ENCODE measurements around the gene PTPRR. TPM values are rescaled to one million over a fixed set of nuclear protein-coding genes. Genes with fewer than 3 reads are reported as not detected.
A peak's percentile ranks its signal among the peaks of the same experiment; 100 is the strongest.

PTPRR gene
- total and polyA plus RNA-seq, 10 of the 15 experiments (the other 5 are each of a cell fraction or from before 2014, with no cell fraction given) = 0.14 to 3.1 (median 0.42) TPM

- Histone ChIP-seq H3K79me2 (ENCODE audit: control insufficient read depth, insufficient read depth, low read length) (no peaks in the 10 kb centered on the region), H3K9ac (ENCODE audit: control insufficient read depth, insufficient read depth, low read length) (no peak overlapping the region), H4K20me1 (ENCODE audit: control insufficient read depth, insufficient read depth) (no peaks in the 10 kb centered on the region), H3K36me3 (ENCODE audit: control insufficient read depth in 2 of 2, insufficient read depth in 2 of 2, low read length in 1 of 2) (no peaks in the 10 kb centered on the region), H3K9me3 (replicated peaks; ENCODE audit: control insufficient read depth, insufficient read depth, low read length) (no peaks in the 10 kb centered on the region), H3K4me2 (ENCODE audit: control insufficient read depth, insufficient read depth) (no peak overlapping the region), H3K27me3 (replicated peaks in 1 of 2; ENCODE audit: control insufficient read depth in 2 of 2, insufficient read depth in 2 of 2, low read length in 1 of 2) (no peaks in the 10 kb centered on the region), H3K4me1 (ENCODE audit: control insufficient read depth, insufficient read depth, low read length) (no peaks in the 10 kb centered on the region), H2AFZ (ENCODE audit: control insufficient read depth, low read depth, low read length) (no peak overlapping the region), H3K4me3 (no peak overlapping the region), H3K27ac (ENCODE audit: control insufficient read depth, insufficient read depth) (no peak overlapping the region)
- FAIRE-seq = peak; percentile 70
- in situ Hi-C loops (cut with MboI) (no loop called here), intact Hi-C loops (cut with micrococcal nuclease; ENCODE audit: unreplicated experiment) (no loop called here)
- RAD21 ChIA-PET (ENCODE audit: unreplicated experiment) = no interaction called here
- CTCF ChIA-PET = no interaction called here
- SMC1A ChIA-PET (ENCODE audit: uncharacterized antibody, unreplicated experiment) = interaction anchor here (1.1 kb wide), 1 partner anchor 8 kb away, joined by 3 read pairs; no protein-coding TSS in a partner anchor
- TF ChIP-seq CREB1 (IDR thresholded peaks at IDR 0.05; ENCODE audit: low read depth) (no peak), SMARCA5 (IDR thresholded peaks at IDR 0.05) (no peak), ZNF274 (IDR thresholded peaks at IDR 0.05; ENCODE audit: insufficient read depth, insufficient read length) (no peak)
- POLR2A ChIA-PET = no interaction called here
- WGBS (ENCODE audit: insufficient coverage, insufficient replicate concordance, low lambda C conversion rate, missing lambda C conversion rate) = 82% methylated on average over 4 of the region's 4 CpGs
- BruUV-seq (replicated peaks) = no TSS peak
- no peak for ATAC-seq
- no peak for DNase-seq (ENCODE audit: low read depth, low spot score)
These were observed 12.6 kb upstream of the PTPRR start for GRCh38 chr12:70933133-70933532.

DNA sequence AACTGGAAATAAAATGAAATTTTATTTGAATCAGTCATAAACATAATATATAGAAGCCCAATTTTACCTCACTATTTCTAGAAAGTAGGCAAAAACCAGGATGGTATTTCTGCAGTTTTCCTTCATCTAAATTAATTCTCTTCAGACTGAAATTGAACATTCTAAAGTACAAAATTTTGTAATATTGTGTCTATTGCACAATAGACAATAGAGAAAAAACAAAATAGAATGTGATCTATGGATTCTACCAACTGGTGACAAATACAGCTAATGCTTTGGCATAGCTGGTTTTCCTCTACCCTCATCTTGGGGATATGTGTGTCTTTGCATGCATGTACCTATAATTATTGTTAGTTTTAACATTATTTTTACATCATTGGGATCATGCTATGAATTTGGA lies 8.5 kb upstream of the PTPRR start:
- ChIA-PET SMC1A (ENCODE audit: uncharacterized antibody, unreplicated experiment) (no interaction called here), CTCF (no interaction called here), RAD21 (ENCODE audit: unreplicated experiment) (no interaction called here), POLR2A (no interaction called here)
- Histone ChIP-seq H3K36me3 (ENCODE audit: control insufficient read depth in 2 of 2, insufficient read depth in 2 of 2, low read length in 1 of 2) (no peaks in the 10 kb centered on the region), H3K27ac (ENCODE audit: control insufficient read depth, insufficient read depth) (no peak overlapping the region), H3K4me2 (ENCODE audit: control insufficient read depth, insufficient read depth) (no peak overlapping the region), H2AFZ (ENCODE audit: control insufficient read depth, low read depth, low read length) (no peak overlapping the region), H3K4me3 (no peak overlapping the region), H3K27me3 (replicated peaks in 1 of 2; ENCODE audit: control insufficient read depth in 2 of 2, insufficient read depth in 2 of 2, low read length in 1 of 2) (no peaks in the 10 kb centered on the region), H3K79me2 (ENCODE audit: control insufficient read depth, insufficient read depth, low read length) (no peaks in the 10 kb centered on the region), H4K20me1 (ENCODE audit: control insufficient read depth, insufficient read depth) (no peaks in the 10 kb centered on the region), H3K9me3 (replicated peaks; ENCODE audit: control insufficient read depth, insufficient read depth, low read length) (no peaks in the 10 kb centered on the region), H3K4me1 (ENCODE audit: control insufficient read depth, insufficient read depth, low read length) (no peaks in the 10 kb centered on the region), H3K9ac (ENCODE audit: control insufficient read depth, insufficient read depth, low read length) (no peak overlapping the region)
- ATAC-seq = no peak
- BruUV-seq (replicated peaks) = no TSS peak
- no peak for DNase-seq (ENCODE audit: low read depth, low spot score)
- in situ Hi-C loops (cut with MboI) (no loop called here), intact Hi-C loops (cut with micrococcal nuclease; ENCODE audit: unreplicated experiment) (no loop called here)
- no peak for FAIRE-seq
- no peak for TF ChIP-seq IKZF1 (conservative IDR thresholded peaks at IDR 0.05)
- TF ChIP-seq HSF1 (IDR thresholded peaks at IDR 0.05; ENCODE audit: low read depth, low read length) = no peak
- TF ChIP-seq, protein P1, sequence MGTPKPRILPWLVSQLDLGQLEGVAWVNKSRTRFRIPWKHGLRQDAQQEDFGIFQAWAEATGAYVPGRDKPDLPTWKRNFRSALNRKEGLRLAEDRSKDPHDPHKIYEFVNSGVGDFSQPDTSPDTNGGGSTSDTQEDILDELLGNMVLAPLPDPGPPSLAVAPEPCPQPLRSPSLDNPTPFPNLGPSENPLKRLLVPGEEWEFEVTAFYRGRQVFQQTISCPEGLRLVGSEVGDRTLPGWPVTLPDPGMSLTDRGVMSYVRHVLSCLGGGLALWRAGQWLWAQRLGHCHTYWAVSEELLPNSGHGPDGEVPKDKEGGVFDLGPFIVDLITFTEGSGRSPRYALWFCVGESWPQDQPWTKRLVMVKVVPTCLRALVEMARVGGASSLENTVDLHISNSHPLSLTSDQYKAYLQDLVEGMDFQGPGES (IDR thresholded peaks at IDR 0.05) = no peak
- TF ChIP-seq ZNF24 (IDR thresholded peaks at IDR 0.05) = no peak
- no peak for TF ChIP-seq ESRRA (IDR thresholded peaks at IDR 0.05; ENCODE audit: low read length)
- TF ChIP-seq HDGF (IDR thresholded peaks at IDR 0.05) = no peak
- no peak for TF ChIP-seq ZNF687 (IDR thresholded peaks at IDR 0.05)
- TF ChIP-seq CEBPB (IDR thresholded peaks at IDR 0.05; ENCODE audit: borderline replicate concordance in 1 of 2, low read depth in 2 of 2, low read length in 2 of 2) = no peak
- no peak for TF ChIP-seq FOXM1 (IDR thresholded peaks at IDR 0.05; ENCODE audit: low read depth, low read length)
- TF ChIP-seq MEF2A (IDR thresholded peaks at IDR 0.05; ENCODE audit: insufficient read depth, low read depth, low read length) = no peak
- no peak for TF ChIP-seq YY1 (IDR thresholded peaks at IDR 0.05; ENCODE audit: low read depth, low read length)
